Lower leg skin (tissue), 3 donors: ENCODE data around the gene DLD.

Source experiments
- CTCF ChIP-seq, 3 donors: fragments of 450-650 bp; IDR thresholded peaks; one replicate each; pipeline ENCODE4 v1.5.1; 2016; ENCODE audit warnings: antibody characterized with exemption in 3 of 3, mild to moderate bottlenecking in 3 of 3, moderate library complexity in 2 of 3
- POLR2A ChIP-seq, 2 donors: fragments of 450-650 bp; IDR thresholded peaks; one replicate each; pipeline ENCODE4 v1.6.1; 2016 to 2017; ENCODE audit warnings: antibody characterized with exemption in 2 of 2, mild to moderate bottlenecking in 1 of 2, moderate library complexity in 1 of 2

GRCh38 chr7:107847168-107847835, 43.7 kb upstream of the DLD start:
- TF ChIP-seq CTCF (IDR thresholded peaks at IDR 0.05) = no peak
- no peak for TF ChIP-seq POLR2A (IDR thresholded peaks at IDR 0.05)
